IMR-90 (cell line): ENCODE data around the gene SHB. TPM values are rescaled to one million over a fixed set of nuclear protein-coding genes. Genes with fewer than 3 reads are reported as not detected.
A peak's percentile ranks its signal among the peaks of the same experiment; 100 is the strongest.

Source experiments
- ATAC-seq: fragments of 200-7000 bp; cut with Tn5 transposase; 2 replicates; pipeline ENCODE4 v1.9.1; 2020; ENCODE audit warnings: low read depth, mild to moderate bottlenecking, moderate library complexity
- BruUV-seq: library from RNA; stranded (reverse); fragments of 400-500 nt; replicated peaks from 2 replicates; lab custom pipeline; 2021; lab: Mats Ljungman, UMichigan
- CTCF ChIA-PET: fragments of 300-600 bp; formaldehyde crosslinking; extraction: SDS; loops from one replicate; lab custom pipeline; 2021; ENCODE audit warnings: antibody characterized with exemption; lab: Yijun Ruan, JAX
- POLR2A ChIA-PET: fragments of 300-600 bp; sonication (Branson Sonifier 250); formaldehyde crosslinking; loops from one replicate; lab custom pipeline; 2022; ENCODE audit warnings: antibody characterized with exemption; ENCODE audit not compliant: unreplicated experiment; lab: Charles Lee
- DNase-seq: peaks from one replicate; pipeline ENCODE4 v3.0.0; 2013
- H2AFZ ChIP-seq: replicated peaks from 2 replicates; pipeline ENCODE3; 2013; ENCODE audit warnings: low read length, mild to moderate bottlenecking; ENCODE audit not compliant: poor library complexity
- H2AK5ac ChIP-seq: 2 replicates; pipeline ENCODE4 v1.6.1; 2013; ENCODE audit warnings: low read depth, low read length, inconsistent platforms
- H2AK9ac ChIP-seq: replicated peaks from 2 replicates; pipeline ENCODE3; 2013; ENCODE audit warnings: mild to moderate bottlenecking, low read depth, low read length, moderate library complexity; ENCODE audit not compliant: poor library complexity
- H2BK120ac ChIP-seq: 2 replicates; pipeline ENCODE4 v1.6.1; 2013; ENCODE audit warnings: low read depth, low read length, inconsistent platforms
- H2BK15ac ChIP-seq: 3 replicates; pipeline ENCODE4 v1.6.1; 2013; ENCODE audit warnings: low read depth, low read length, inconsistent platforms
- H2BK20ac ChIP-seq: 2 replicates; pipeline ENCODE4 v1.6.1; 2013; ENCODE audit warnings: low read depth, mild to moderate bottlenecking, inconsistent platforms, low read length, moderate library complexity
- H2BK5ac ChIP-seq: 2 replicates; pipeline ENCODE4 v1.6.1; 2013; ENCODE audit warnings: mild to moderate bottlenecking, low read depth, low read length, inconsistent platforms; ENCODE audit not compliant: poor library complexity, severe bottlenecking
- H3K14ac ChIP-seq: replicated peaks from 2 replicates; pipeline ENCODE4 v1.6.1; 2013; ENCODE audit warnings: low read depth, low read length, inconsistent platforms
- H3K18ac ChIP-seq: 2 replicates; pipeline ENCODE4 v1.6.1; 2013; ENCODE audit warnings: low read depth, low read length, control low read depth
- H3K23ac ChIP-seq: 2 replicates; pipeline ENCODE4 v1.6.1; 2013; ENCODE audit warnings: low read depth, low read length, inconsistent platforms
- H3K27ac ChIP-seq: 2 replicates; pipeline ENCODE4 v1.5.1; 2013; ENCODE audit warnings: mild to moderate bottlenecking, control low read depth, low read length; ENCODE audit not compliant: insufficient read depth
- H3K27me3 ChIP-seq: 2 replicates; pipeline ENCODE4 v1.6.1; 2013; ENCODE audit warnings: low read length; ENCODE audit not compliant: control insufficient read depth, insufficient read depth
- H3K36me3 ChIP-seq: 2 replicates; pipeline ENCODE4 v1.6.1; 2013; ENCODE audit warnings: low read length, mixed read lengths; ENCODE audit not compliant: control insufficient read depth, insufficient read depth
- H3K4ac ChIP-seq: 2 replicates; pipeline ENCODE4 v1.6.1; 2013; ENCODE audit warnings: low read depth, low read length, inconsistent platforms
- H3K4me1 ChIP-seq: 2 replicates; pipeline ENCODE4 v1.6.1; 2013; ENCODE audit warnings: low read length, mixed read lengths; ENCODE audit not compliant: control insufficient read depth, insufficient read depth
- H3K4me2 ChIP-seq: 2 replicates; pipeline ENCODE4 v1.6.1; 2013; ENCODE audit warnings: low read depth, mild to moderate bottlenecking, control low read depth, low read length, moderate library complexity
- H3K4me3 ChIP-seq: 2 replicates; pipeline ENCODE4 v1.5.1; 2013; ENCODE audit warnings: low read depth, mild to moderate bottlenecking, control low read depth, low read length, moderate library complexity; ENCODE audit not compliant: insufficient read depth
- H3K56ac ChIP-seq: 2 replicates; pipeline ENCODE4 v1.6.1; 2013; ENCODE audit warnings: low read length, inconsistent platforms; ENCODE audit not compliant: insufficient read depth; ENCODE audit errors: extremely low read depth
- H3K79me1 ChIP-seq, 2 experiments: 2 replicates each; pipeline ENCODE4 v1.6.1; 2013; ENCODE audit warnings: low read length in 2 of 2, inconsistent platforms in 1 of 2, low read depth in 1 of 2
- H3K9ac ChIP-seq: 2 replicates; pipeline ENCODE4 v1.6.1; 2013; ENCODE audit warnings: low read depth, low read length, control low read depth
- H3K9me1 ChIP-seq: 2 replicates; pipeline ENCODE4 v1.6.1; 2013; ENCODE audit warnings: low read length, inconsistent platforms; ENCODE audit not compliant: insufficient read depth
- H3K9me3 ChIP-seq: 2 replicates; pipeline ENCODE4 v1.6.1; 2013; ENCODE audit warnings: low read length; ENCODE audit not compliant: control insufficient read depth, insufficient read depth
- H4K20me1 ChIP-seq: 2 replicates; pipeline ENCODE4 v1.6.1; 2013; ENCODE audit warnings: low read length, inconsistent platforms; ENCODE audit not compliant: insufficient read depth
- H4K5ac ChIP-seq: 2 replicates; pipeline ENCODE4 v1.6.1; 2013; ENCODE audit warnings: mild to moderate bottlenecking, low read depth, low read length, control low read depth
- H4K8ac ChIP-seq, 2 experiments: 2 replicates each; pipeline ENCODE4 v1.6.1; 2013; ENCODE audit warnings: low read depth in 2 of 2, low read length in 2 of 2, control low read depth in 1 of 2, inconsistent platforms in 1 of 2
- H4K91ac ChIP-seq: 2 replicates; pipeline ENCODE4 v1.6.1; 2013; ENCODE audit warnings: low read depth, low read length, inconsistent platforms; ENCODE audit not compliant: insufficient read depth
- BHLHE40 ChIP-seq: fragments of 150-350 bp; IDR thresholded peaks from 2 replicates; pipeline ENCODE4 v1.6.1; 2016; ENCODE audit warnings: mild to moderate bottlenecking, low read depth, low read length
- ELK1 ChIP-seq: fragments of 150-350 bp; IDR thresholded peaks from 2 replicates; pipeline ENCODE4 v1.6.1; 2016; ENCODE audit warnings: low read depth, mild to moderate bottlenecking, low read length, moderate library complexity, borderline replicate concordance
- FOS ChIP-seq: fragments of 150-350 bp; IDR thresholded peaks from 2 replicates; pipeline ENCODE4 v1.6.1; 2016; ENCODE audit warnings: low read depth, low read length
- MAFK ChIP-seq: IDR thresholded peaks from 2 replicates; pipeline ENCODE4 v1.6.1; 2012; ENCODE audit warnings: low read depth, low read length, improper control_type of control experiment
- WGBS, 2 experiments: methylation state at CpG; one replicate each; pipeline versions ENCODE4 v1.1.5 to v1.1.7; 2013; ENCODE audit warnings: missing lambda C conversion rate in 2 of 2; ENCODE audit not compliant: insufficient read length in 1 of 2; ENCODE audit errors: extremely low coverage in 2 of 2; 5-methylcytosine and 5-hydroxymethylcytosine counted together
- dilution Hi-C: fragments of 300-500 bp; cut with HindIII; formaldehyde crosslinking; loops from one replicate; pipeline ENCODE4 v1.14.3; 2018; ENCODE audit warnings: low sequenced_read_pairs; ENCODE audit not compliant: unreplicated experiment
- in situ Hi-C: fragments of 300-500 bp; cut with MboI; formaldehyde crosslinking; loops from 3 replicates; pipeline ENCODE4 v1.14.3; 2019; ENCODE audit warnings: low sequenced_read_pairs, inconsistent platforms, mixed read lengths
- intact Hi-C: fragments of 100-400 bp; cut with micrococcal nuclease; formaldehyde crosslinking; loops from 2 replicates; pipeline ENCODE4 v1.10.0; 2022
- polyA plus RNA-seq, 3 experiments: library from polyadenylated mRNA; depleted of rRNA; stranded (reverse); fragments of >200 nt; gene quantifications; 2 replicates each; pipeline ENCODE4 v1.2.3, GENCODE V29; 2012; ENCODE audit warnings: low replicate concordance in 1 of 3
- total RNA-seq: library from RNA; depleted of rRNA; stranded (reverse); fragments of >200 nt; gene quantifications from 2 replicates; pipeline ENCODE4 v1.2.3, GENCODE V29; 2012

Gene SHB
- total and polyA plus RNA-seq, 2 of the 4 experiments (the other 2 are of a cell fraction), result 6.1 to 20.4 TPM

GRCh38 chr9:37970301-37971107, 98.5 kb downstream of the SHB start:
- no peak for ATAC-seq

More at GRCh38 chr9:37970301-37971107, 98.5 kb downstream of the SHB start:
- peaks cover 25% of the 10 kb centered on the region for H4K20me1 ChIP-seq
- H3K4me3 ChIP-seq, result no peak overlapping the region
- no peak overlapping the region for H2BK120ac ChIP-seq
- no peak for DNase-seq
- H2BK15ac ChIP-seq, result no peak overlapping the region
- no peak overlapping the region for H2BK5ac ChIP-seq
- TF ChIP-seq FOS (no peak), MAFK (peak; percentile 97), ELK1 (no peak), BHLHE40 (no peak)
- no peak overlapping the region for H3K4me2 ChIP-seq
- CTCF ChIA-PET, result no interaction called here
- in situ Hi-C loops (no loop called here), dilution Hi-C loops (no loop called here), intact Hi-C loops (no loop called here)
- H3K4me1 ChIP-seq, result peaks cover 42% of the 10 kb centered on the region
- H3K36me3 ChIP-seq, result peaks cover 40% of the 10 kb centered on the region
- no TSS peak for BruUV-seq
- H3K56ac ChIP-seq, result no peak overlapping the region
- H2AK9ac ChIP-seq, result no peak overlapping the region
- no CpG with 5 or more reads among the region's 11 CpGs for WGBS, 2 experiments
- H2AK5ac ChIP-seq, result no peak overlapping the region; the same call in 1 of the 2 replicates
- no peak overlapping the region for H3K14ac ChIP-seq
- no peaks in the 10 kb centered on the region for H3K9me3 ChIP-seq
- H3K18ac ChIP-seq, result no peak overlapping the region
- H3K23ac ChIP-seq, result no peak overlapping the region
- no peak overlapping the region for H3K4ac ChIP-seq
- H3K9me1 ChIP-seq, result peaks cover 53% of the 10 kb centered on the region
- POLR2A ChIA-PET, result no interaction called here
- H2BK20ac ChIP-seq, result no peak overlapping the region
- H2AFZ ChIP-seq, result peak overlapping the region; percentile 2
- no peak overlapping the region for H4K5ac ChIP-seq
- no peaks in the 10 kb centered on the region for H3K27me3 ChIP-seq
- H3K9ac ChIP-seq, result no peak overlapping the region
- peak overlapping the region; percentile 15; the same call in 1 of the 2 replicates for H3K27ac ChIP-seq
- H4K8ac ChIP-seq, result no peak overlapping the region
- 0 out of 2 replicates have a peak overlapping the region, but pooled peaks have one; percentile 6 for H4K91ac ChIP-seq
- peaks cover 45 to 89% of the 10 kb centered on the region in 2 experiments for H3K79me1 ChIP-seq
